PC-3 (cell line): ENCODE results near the gene SHOC1.

Experiments
- EZH2 ChIP-seq: fragments of 300-600 bp; sonication (generic); IDR thresholded peaks from one replicate; pipeline ENCODE4 v1.6.1; 2017; ENCODE audit warnings: antibody characterized with exemption, mild to moderate bottlenecking, low read length; ENCODE audit not compliant: unreplicated experiment
- TF ChIP-seq, protein P1 (sequence below): fragments of 300-600 bp; sonication (generic); conservative IDR thresholded peaks from 2 replicates; pipeline ENCODE4 v1.5.1; 2017; ENCODE audit warnings: antibody characterized with exemption, low read depth, mild to moderate bottlenecking, low read length

DNA sequence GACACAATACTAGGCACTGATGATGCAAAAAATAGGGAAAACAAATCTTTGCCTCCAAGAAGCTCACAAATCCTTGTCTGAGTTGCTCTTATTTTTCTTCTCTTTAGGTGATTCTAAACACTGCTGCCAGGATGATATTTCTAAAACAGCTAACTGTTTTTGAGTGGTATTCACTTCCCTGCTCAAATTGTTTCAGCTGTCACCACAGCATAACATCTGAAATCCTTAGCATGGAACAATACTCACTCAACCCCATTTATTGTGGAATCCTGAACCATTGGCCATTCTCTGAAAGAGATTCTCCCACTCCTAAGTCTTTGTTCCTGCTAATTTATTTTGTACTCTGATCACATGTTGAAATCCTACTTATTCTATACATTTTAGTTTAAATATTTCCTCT, 4.8 kb upstream of the SHOC1 start:
- TF ChIP-seq, protein P1, sequence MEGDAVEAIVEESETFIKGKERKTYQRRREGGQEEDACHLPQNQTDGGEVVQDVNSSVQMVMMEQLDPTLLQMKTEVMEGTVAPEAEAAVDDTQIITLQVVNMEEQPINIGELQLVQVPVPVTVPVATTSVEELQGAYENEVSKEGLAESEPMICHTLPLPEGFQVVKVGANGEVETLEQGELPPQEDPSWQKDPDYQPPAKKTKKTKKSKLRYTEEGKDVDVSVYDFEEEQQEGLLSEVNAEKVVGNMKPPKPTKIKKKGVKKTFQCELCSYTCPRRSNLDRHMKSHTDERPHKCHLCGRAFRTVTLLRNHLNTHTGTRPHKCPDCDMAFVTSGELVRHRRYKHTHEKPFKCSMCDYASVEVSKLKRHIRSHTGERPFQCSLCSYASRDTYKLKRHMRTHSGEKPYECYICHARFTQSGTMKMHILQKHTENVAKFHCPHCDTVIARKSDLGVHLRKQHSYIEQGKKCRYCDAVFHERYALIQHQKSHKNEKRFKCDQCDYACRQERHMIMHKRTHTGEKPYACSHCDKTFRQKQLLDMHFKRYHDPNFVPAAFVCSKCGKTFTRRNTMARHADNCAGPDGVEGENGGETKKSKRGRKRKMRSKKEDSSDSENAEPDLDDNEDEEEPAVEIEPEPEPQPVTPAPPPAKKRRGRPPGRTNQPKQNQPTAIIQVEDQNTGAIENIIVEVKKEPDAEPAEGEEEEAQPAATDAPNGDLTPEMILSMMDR, result no peak
- TF ChIP-seq EZH2, result no peak
